HepG2 (cell line): Measurements from ENCODE around the gene RICTOR. TPM values are rescaled to one million over a fixed set of nuclear protein-coding genes. Genes with fewer than 3 reads are reported as not detected.

Source experiments
- ATAC-seq: fragments of 200-7000 bp; cut with Tn5 transposase; 3 replicates; pipeline ENCODE4 v1.9.1; 2020; ENCODE audit warnings: mild to moderate bottlenecking, moderate library complexity
- BruUV-seq: library from RNA; stranded (reverse); fragments of 400-500 nt; replicated peaks from 2 replicates; lab custom pipeline; 2021; lab: Mats Ljungman, UMichigan
- CTCF ChIA-PET: fragments of 300-600 bp; formaldehyde crosslinking; extraction: SDS; loops from one replicate; lab custom pipeline; 2021; ENCODE audit warnings: low total read pairs, inconsistent platforms, low intra/inter-chr PET ratio; lab: Yijun Ruan, JAX
- POLR2A ChIA-PET: fragments of 350-600 bp; sonication (Branson Sonifier 250); formaldehyde crosslinking; loops from one replicate; lab custom pipeline; 2020; ENCODE audit warnings: antibody characterized with exemption, inconsistent platforms; lab: Yijun Ruan, JAX
- DNase-seq: peaks from one replicate; pipeline ENCODE4 v3.0.0-alpha.2; 2015; ENCODE audit warnings: low spot score
- FAIRE-seq: peaks from 3 replicates; lab custom pipeline; 2011; peaks lifted over from hg19 to GRCh38; lab: Jason Lieb, UNC
- H2AFZ ChIP-seq: one replicate; pipeline ENCODE4 v1.6.1; 2011; ENCODE audit warnings: low read length, inconsistent platforms
- H3K27ac ChIP-seq: fragments of 300-600 bp; 3 replicates; pipeline ENCODE4 v1.8.0; 2011; ENCODE audit warnings: mixed run types, mild to moderate bottlenecking, mixed read lengths, low read length, inconsistent platforms; ENCODE audit not compliant: insufficient read depth; ENCODE audit errors: extremely low read length
- H3K27me3 ChIP-seq, 2 experiments: fragments of 200-600 bp in 1 of 2; 2 replicates in 1 of 2; 3 replicates in 1 of 2; pipeline versions ENCODE4 v1.6.0 to v1.8.0; 2011; ENCODE audit warnings: low read length in 2 of 2, mild to moderate bottlenecking in 2 of 2, moderate library complexity in 2 of 2, inconsistent platforms in 1 of 2; ENCODE audit not compliant: insufficient read depth in 2 of 2, control insufficient read depth in 1 of 2
- H3K36me3 ChIP-seq, 2 experiments: fragments of 200-600 bp in 1 of 2; replicated peaks in 1 of 2; 2 replicates in 1 of 2; 3 replicates in 1 of 2; pipeline versions ENCODE4 v1.5.1 to v1.8.0; 2011; ENCODE audit warnings: low read length in 2 of 2, inconsistent platforms in 1 of 2; ENCODE audit not compliant: insufficient read depth in 2 of 2, control insufficient read depth in 1 of 2
- H3K4me1 ChIP-seq: 2 replicates; pipeline ENCODE4 v1.5.1; 2012; ENCODE audit warnings: low read length, inconsistent platforms; ENCODE audit not compliant: insufficient read depth
- H3K4me2 ChIP-seq: 2 replicates; pipeline ENCODE4 v1.6.0; 2011; ENCODE audit warnings: low read depth, low read length, inconsistent platforms
- H3K4me3 ChIP-seq, 3 experiments: fragments of 200-600 bp in 1 of 3; sonication (generic), shearing (Covaris generic) in 1 of 3; replicated peaks in 1 of 3; 2 replicates each; pipeline ENCODE4 v1.5.1; 2011 to 2016; ENCODE audit warnings: low read length in 3 of 3, inconsistent platforms in 2 of 3, low read depth in 2 of 3, mild to moderate bottlenecking in 2 of 3, control low read depth in 1 of 3, mixed read lengths in 1 of 3; ENCODE audit not compliant: insufficient read depth in 1 of 3
- H3K79me2 ChIP-seq: one replicate; pipeline ENCODE4 v1.6.1; 2011; ENCODE audit warnings: low read length, inconsistent platforms; ENCODE audit not compliant: insufficient read depth
- H3K9ac ChIP-seq: 2 replicates; pipeline ENCODE4 v1.6.0; 2011; ENCODE audit warnings: mild to moderate bottlenecking, low read depth, low read length, inconsistent platforms; ENCODE audit not compliant: insufficient read depth
- H3K9me3 ChIP-seq: 2 replicates; pipeline ENCODE4 v1.5.1; 2012; ENCODE audit warnings: mild to moderate bottlenecking, low read length
- H4K20me1 ChIP-seq: 2 replicates; pipeline ENCODE4 v1.6.0; 2011; ENCODE audit warnings: inconsistent platforms, mild to moderate bottlenecking, low read length, moderate library complexity; ENCODE audit not compliant: insufficient read depth
- CTCF ChIP-seq: sonication (generic); formaldehyde crosslinking; IDR thresholded peaks from 2 replicates; pipeline ENCODE4 v1.5.0; 2020; ENCODE audit warnings: mild to moderate bottlenecking, missing genetic modification reagents, moderate library complexity
- KIAA2018 ChIP-seq: sonication (generic); formaldehyde crosslinking; IDR thresholded peaks from 2 replicates; pipeline ENCODE4 v1.5.0; 2020; ENCODE audit warnings: mild to moderate bottlenecking, missing genetic modification reagents, borderline replicate concordance
- SMC3 ChIP-seq: IDR thresholded peaks from 2 replicates; pipeline ENCODE4 v1.6.1; 2011; ENCODE audit warnings: low read length, improper control_type of control experiment
- STAG1 ChIP-seq: sonication (generic); formaldehyde crosslinking; IDR thresholded peaks from 2 replicates; pipeline ENCODE4 v1.4.0; 2020; ENCODE audit warnings: missing genetic modification reagents
- ZNF362 ChIP-seq: sonication (generic); formaldehyde crosslinking; IDR thresholded peaks from 2 replicates; pipeline ENCODE4 v1.4.0; 2020; ENCODE audit warnings: missing genetic modification reagents, mild to moderate bottlenecking, borderline replicate concordance
- WGBS: methylation state at CpG from one replicate; pipeline ENCODE4 v1.1.6; 2017; ENCODE audit warnings: low lambda C conversion rate; 5-methylcytosine and 5-hydroxymethylcytosine counted together
- in situ Hi-C: cut with HindIII; loops from 2 replicates; pipeline ENCODE4 v1.10.0; 2017; ENCODE audit warnings: low pct_unique_long_range_greater_than_20kb; ENCODE audit not compliant: extremely low pct_ligation_motif_present
- intact Hi-C: fragments of 100-400 bp; cut with micrococcal nuclease; formaldehyde crosslinking; loops from one replicate; pipeline ENCODE4 v1.10.0; 2022; ENCODE audit not compliant: unreplicated experiment
- polyA plus RNA-seq, 8 experiments: library from polyadenylated mRNA; depleted of rRNA in 3 of 8; stranded (reverse) in 7 of 8; unstranded in 1 of 8; fragments of >200 nt; fragmentation: Illumina TruSeq in 4 of 8; extraction: Trizol in 4 of 8; gene quantifications; 2 replicates each; pipeline versions ENCODE4 v1.2.1 to v1.2.3, GENCODE V29; 2011 to 2016; ENCODE audit warnings: low read depth in 4 of 8, missing spikeins in 1 of 8, mixed read lengths in 1 of 8; ENCODE audit not compliant: insufficient read depth in 1 of 8
- total RNA-seq, 5 experiments: library from RNA; depleted of rRNA; stranded (reverse); fragments of >200 nt; fragmentation: Illumina TruSeq; extraction: Trizol; gene quantifications; 2 replicates each; pipeline ENCODE4 v1.2.3, GENCODE V29; 2016; ENCODE audit warnings: low read depth in 1 of 5

Gene RICTOR
- total and polyA plus RNA-seq, 2 of the 13 experiments (the other 11 are each of a cell fraction or from before 2014, with no cell fraction given): 10.7 to 15.4 TPM

GRCh38 chr5:38994324-38994927, 79.8 kb downstream of the RICTOR start:
- TF ChIP-seq ZNF362 (CRISPR knock-in tag): peak; percentile 69; the same call in 1 of the 2 replicates
- TF ChIP-seq STAG1 (CRISPR knock-in tag): peak; percentile 61
- peak; percentile 43 for TF ChIP-seq CTCF (CRISPR knock-in tag)
- no peak for TF ChIP-seq KIAA2018 (CRISPR knock-in tag)
- TF ChIP-seq SMC3: 0 out of 2 replicates have a peak, but pooled peaks have one; percentile 8
- Histone ChIP-seq H3K4me3 (no peak overlapping the region), H3K4me1 (no peaks in the 10 kb centered on the region), H3K4me2 (no peak overlapping the region), H4K20me1 (no peaks in the 10 kb centered on the region), H3K27me3 (no peaks in the 10 kb centered on the region), H3K27ac (no peak overlapping the region), H3K9me3 (peaks cover 6% of the 10 kb centered on the region; the same call in 1 of the 2 replicates), H3K36me3 (peaks cover 0 to 7% of the 10 kb centered on the region in 2 experiments; a peak in 1 of 5 replicates), H3K79me2 (no peaks in the 10 kb centered on the region), H3K9ac (no peak overlapping the region), H2AFZ (no peak overlapping the region)
- 59% methylated on average over 5 of the region's 5 CpGs for WGBS
- FAIRE-seq (no peak), ATAC-seq (peak; percentile 83), DNase-seq (peak; percentile 64)
- intact Hi-C loops (loop anchor here (1.0 to 10.0 kb wide), 4 partner anchors 86 to 290 kb away; partner anchors contain the start of gene FYB1), in situ Hi-C loops (no loop called here)
- POLR2A ChIA-PET: no interaction called here
- no TSS peak for BruUV-seq
- CTCF ChIA-PET: interaction anchor here (0.6 to 2.9 kb wide), 3 partner anchors 86 to 328 kb away, joined by 3 to 19 read pairs (median 3); no protein-coding TSS in a partner anchor
